KMS-11 (cell line): Measurements from ENCODE around the gene KIN.

Experiments
- H2AFZ ChIP-seq: fragments of 200-600 bp; sonication (generic); 2 replicates; pipeline ENCODE4 v1.6.1; 2016; ENCODE audit warnings: antibody characterized with exemption, mixed run types, low read depth
- H3K27ac ChIP-seq: fragments of 200-600 bp; sonication (generic); 2 replicates; pipeline ENCODE4 v1.6.1; 2016; ENCODE audit warnings: mild to moderate bottlenecking, mixed run types
- H3K27me3 ChIP-seq: fragments of 200-600 bp; sonication (generic); 2 replicates; pipeline ENCODE4 v1.6.1; 2017; ENCODE audit warnings: mild to moderate bottlenecking, low read depth, mixed run types, moderate library complexity; ENCODE audit not compliant: insufficient read depth
- H3K36me3 ChIP-seq: fragments of 200-600 bp; sonication (generic); 2 replicates; pipeline ENCODE4 v1.6.1; 2017; ENCODE audit warnings: mild to moderate bottlenecking, mixed run types; ENCODE audit not compliant: insufficient read depth
- H3K4me1 ChIP-seq: fragments of 200-600 bp; sonication (generic); 2 replicates; pipeline ENCODE4 v1.6.1; 2016; ENCODE audit warnings: mild to moderate bottlenecking, low read depth, mixed run types; ENCODE audit not compliant: poor library complexity, severe bottlenecking
- H3K4me2 ChIP-seq: fragments of 200-600 bp; sonication (generic); 2 replicates; pipeline ENCODE4 v1.7.0; 2016; ENCODE audit warnings: mild to moderate bottlenecking, mixed run types
- H3K4me3 ChIP-seq: fragments of 200-600 bp; sonication (generic); IDR thresholded peaks from 2 replicates; pipeline ENCODE4 v1.6.1; 2017; ENCODE audit warnings: low read depth, low read length, mixed read lengths; ENCODE audit not compliant: insufficient read depth
- H3K79me2 ChIP-seq: fragments of 200-600 bp; sonication (generic); 2 replicates; pipeline ENCODE4 v1.6.1; 2016; ENCODE audit warnings: low read depth, mixed run types; ENCODE audit not compliant: insufficient read depth
- H3K9ac ChIP-seq: fragments of 200-600 bp; sonication (generic); 2 replicates; pipeline ENCODE4 v1.6.1; 2016; ENCODE audit warnings: mild to moderate bottlenecking, mixed run types
- H4K20me1 ChIP-seq: fragments of 200-600 bp; sonication (generic); 2 replicates; pipeline ENCODE4 v1.6.1; 2016; ENCODE audit warnings: mild to moderate bottlenecking, mixed run types; ENCODE audit not compliant: insufficient read depth
- CTCF ChIP-seq: fragments of 200-600 bp; sonication (generic); conservative IDR thresholded peaks from 2 replicates; pipeline ENCODE4 v1.6.1; 2017; ENCODE audit warnings: low read depth, mild to moderate bottlenecking, antibody characterized with exemption, low read length, moderate library complexity, mixed read lengths

Gene KIN

DNA sequence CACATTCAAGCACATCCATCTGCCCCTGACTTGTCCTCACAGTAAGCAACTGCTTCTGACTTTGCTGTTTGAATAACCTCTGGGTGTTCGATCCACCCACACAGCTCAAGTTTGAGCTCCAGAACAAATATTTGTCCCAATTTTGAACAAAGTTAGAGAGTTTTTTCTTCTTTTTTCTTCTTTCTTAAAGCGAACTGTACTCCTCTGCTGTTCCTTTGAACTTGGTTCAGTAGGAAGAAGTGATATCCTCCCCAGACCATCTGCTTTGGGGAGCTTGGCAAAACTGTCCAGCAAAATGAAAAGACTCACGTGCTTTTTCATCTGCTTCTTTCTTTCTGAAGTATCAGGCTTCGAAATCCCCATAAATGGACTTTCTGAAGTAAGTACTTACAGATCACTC, 84.7 kb downstream of the KIN start, which contains the start of gene ITIH2:
ITIH2 (plus strand) TSS at position 177 of the 400 bp plus-strand sequence; CDS start at position 296, 119 bp downstream.
- H3K27me3 ChIP-seq, result no peaks in the 10 kb centered on the region
- no peak for TF ChIP-seq CTCF

DNA sequence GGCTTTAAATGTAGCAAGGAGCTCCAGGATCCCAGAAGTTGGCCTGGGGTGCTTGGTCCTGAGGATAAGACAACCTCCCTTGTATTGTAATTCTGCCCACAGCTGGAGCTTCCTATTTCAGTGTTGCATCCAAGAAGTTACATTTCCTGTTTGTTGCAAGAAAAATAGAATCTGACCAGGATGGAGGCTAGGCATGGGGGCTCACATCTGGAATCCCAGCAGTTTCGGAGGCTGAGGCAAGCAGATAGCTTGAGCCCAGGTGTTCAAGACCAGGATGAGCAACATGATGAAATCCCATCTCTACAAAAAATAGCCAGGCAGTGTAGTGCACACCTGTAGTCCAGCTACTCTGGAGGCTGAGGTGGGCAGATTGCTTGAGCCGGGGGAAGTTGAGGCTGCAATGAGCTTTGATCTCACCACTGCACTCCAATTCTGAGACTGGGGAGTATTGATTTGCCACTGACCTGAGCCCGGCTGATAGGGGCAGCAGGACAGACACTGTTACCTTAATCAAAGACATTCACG, 85.4 kb downstream of the KIN start:
- Histone ChIP-seq H3K4me2 (no peak overlapping the region), H3K4me1 (no peaks in the 10 kb centered on the region), H3K27ac (no peak overlapping the region), H4K20me1 (no peaks in the 10 kb centered on the region), H3K27me3 (no peaks in the 10 kb centered on the region), H2AFZ (no peak overlapping the region), H3K4me3 (no peak overlapping the region), H3K36me3 (no peaks in the 10 kb centered on the region), H3K9ac (no peak overlapping the region), H3K79me2 (no peaks in the 10 kb centered on the region)
- no peak for TF ChIP-seq CTCF

More for the DNA sequence above, 84.7 kb downstream of the KIN start, which contains the start of gene ITIH2:
- no peak within 1 kb of the TSS for H3K9ac ChIP-seq
- H3K4me2 ChIP-seq, result no peak within 1 kb of the TSS
- no peaks in the 10 kb centered on the region for H3K79me2 ChIP-seq
- no peak within 1 kb of the TSS for H3K27ac ChIP-seq
- H3K4me1 ChIP-seq, result no peaks in the 10 kb centered on the region
- H3K4me3 ChIP-seq, result no peak within 1 kb of the TSS
- H4K20me1 ChIP-seq, result no peaks in the 10 kb centered on the region
- no peaks in the 10 kb centered on the region for H3K36me3 ChIP-seq
- H2AFZ ChIP-seq, result no peak within 1 kb of the TSS

DNA sequence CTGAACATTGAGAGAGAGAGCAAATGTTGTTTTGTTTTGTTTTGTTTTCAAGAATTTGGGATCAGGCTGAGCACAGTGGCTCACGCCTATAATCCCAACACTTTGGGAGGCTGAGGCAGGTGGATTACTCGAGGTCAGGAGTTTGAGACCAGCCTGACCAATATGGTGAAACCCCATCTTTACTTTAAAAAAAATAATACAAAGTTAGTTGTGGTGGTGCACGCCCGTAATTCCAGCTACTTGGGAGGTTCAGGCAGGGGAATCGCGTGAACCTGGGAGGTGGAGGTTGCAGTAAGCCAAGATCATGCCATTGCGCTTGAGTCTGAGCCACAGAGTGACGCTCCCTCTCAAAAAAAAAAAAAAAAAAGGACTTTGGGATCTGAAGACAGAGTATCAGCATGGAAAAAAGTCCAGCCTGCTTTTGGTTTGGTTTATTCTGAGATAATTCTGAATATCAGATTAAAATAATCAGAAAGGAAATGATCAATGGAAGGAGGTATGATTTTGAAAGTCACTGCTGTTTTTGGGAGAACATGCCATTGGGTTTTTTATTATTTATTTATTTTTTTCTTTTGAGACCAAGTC, 86.5 kb downstream of the KIN start:
- no peak for TF ChIP-seq CTCF

More for the DNA sequence above, 86.5 kb downstream of the KIN start:
- H3K4me3 ChIP-seq, result no peak overlapping the region
- no peaks in the 10 kb centered on the region for H3K79me2 ChIP-seq
- H4K20me1 ChIP-seq, result no peaks in the 10 kb centered on the region
- H3K27ac ChIP-seq, result no peak overlapping the region
- no peak overlapping the region for H2AFZ ChIP-seq
- H3K9ac ChIP-seq, result no peak overlapping the region
- no peaks in the 10 kb centered on the region for H3K27me3 ChIP-seq
- H3K36me3 ChIP-seq, result no peaks in the 10 kb centered on the region
- no peaks in the 10 kb centered on the region for H3K4me1 ChIP-seq
- no peak overlapping the region for H3K4me2 ChIP-seq
